ENCODE measurements around the gene DMRTC2. TPM values are rescaled to one million over a fixed set of nuclear protein-coding genes. Genes with fewer than 3 reads are reported as not detected.

The DMRTC2 gene
- total RNA-seq, 1 experiment from 2014 or later, result not detected

- Histone ChIP-seq H2AFZ (ENCODE audit: low read length) (no peak overlapping the region), H3K9me2 (replicated peaks; ENCODE audit: low read length) (no peaks in the 10 kb centered on the region), H3K4me3 (ENCODE audit: low read length) (peak overlapping the region; percentile 99), H3K4me2 (ENCODE audit: low read length) (peak overlapping the region; percentile 98), H3K36me3 (ENCODE audit: low read depth, low read length) (peaks cover 53% of the 10 kb centered on the region), H3K4me1 (ENCODE audit: insufficient read depth, low read length) (peaks cover 30% of the 10 kb centered on the region), H3K79me2 (ENCODE audit: low read length) (peaks cover 63% of the 10 kb centered on the region), H3K9ac (ENCODE audit: low read length) (peak overlapping the region; percentile 100; the same call in 1 of the 2 replicates), H3F3A (ENCODE audit: low read length, unreplicated experiment) (no peaks in the 10 kb centered on the region), H3K27ac (ENCODE audit: low read length) (no peak overlapping the region), H3K9me3 (ENCODE audit: low read length) (no peaks in the 10 kb centered on the region), H4K20me1 (ENCODE audit: low read length) (peaks cover 52% of the 10 kb centered on the region), H3K27me3 (ENCODE audit: low read length) (no peaks in the 10 kb centered on the region)
- TF ChIP-seq EZH2 (IDR thresholded peaks at IDR 0.05; ENCODE audit: low read length, unreplicated experiment), result no peak
- no peak for TF ChIP-seq CTCF (conservative IDR thresholded peaks at IDR 0.05; ENCODE audit: low read depth, low read length)
- TF ChIP-seq EZH2phosphoT487 (IDR thresholded peaks at IDR 0.05; ENCODE audit: borderline replicate concordance, low read length), result no peak
- BruUV-seq (replicated peaks), result no TSS peak
- intact Hi-C loops (cut with micrococcal nuclease), result no loop called here
- CTCF ChIA-PET, result no interaction called here
- POLR2A ChIA-PET (ENCODE audit: unreplicated experiment), result interaction anchor here (0.5 kb wide), 1 partner anchor 95 kb away, joined by 3 read pairs; no protein-coding TSS in a partner anchor
- no peak for ATAC-seq
- no peak for DNase-seq
Measured at GRCh38 chr19:41862445-41862986, 17.7 kb downstream of the DMRTC2 start.

GRCh38 chr19:41863209-41863931, 18.5 kb downstream of the DMRTC2 start:
- BruUV-seq (replicated peaks), result no TSS peak
- peaks cover 70% of the 10 kb centered on the region for H3K79me2 ChIP-seq (ENCODE audit: low read length)
- DNase-seq (no peak), ATAC-seq (no peak)
- peaks cover 30% of the 10 kb centered on the region for H3K4me1 ChIP-seq (ENCODE audit: insufficient read depth, low read length)
- no peak overlapping the region for H3K9ac ChIP-seq (ENCODE audit: low read length)
- CTCF ChIA-PET, result no interaction called here
- intact Hi-C loops (cut with micrococcal nuclease), result no loop called here
- no peaks in the 10 kb centered on the region for H3F3A ChIP-seq (ENCODE audit: low read length, unreplicated experiment)
- no peak overlapping the region for H3K27ac ChIP-seq (ENCODE audit: low read length)
- no peak overlapping the region for H2AFZ ChIP-seq (ENCODE audit: low read length)
- H3K36me3 ChIP-seq (ENCODE audit: low read depth, low read length), result peaks cover 60% of the 10 kb centered on the region
- peak overlapping the region; percentile 98; the same call in 1 of the 2 replicates for H3K4me2 ChIP-seq (ENCODE audit: low read length)
- H3K9me3 ChIP-seq (ENCODE audit: low read length), result no peaks in the 10 kb centered on the region
- POLR2A ChIA-PET (ENCODE audit: unreplicated experiment), result no interaction called here
- H3K27me3 ChIP-seq (ENCODE audit: low read length), result no peaks in the 10 kb centered on the region
- no peaks in the 10 kb centered on the region for H3K9me2 ChIP-seq (replicated peaks; ENCODE audit: low read length)
- 0 out of 2 replicates have a peak overlapping the region, but pooled peaks have one; percentile 99 for H3K4me3 ChIP-seq (ENCODE audit: low read length)
- TF ChIP-seq EZH2phosphoT487 (IDR thresholded peaks at IDR 0.05; ENCODE audit: borderline replicate concordance, low read length), result no peak
- TF ChIP-seq EZH2 (IDR thresholded peaks at IDR 0.05; ENCODE audit: low read length, unreplicated experiment), result no peak
- no peak for TF ChIP-seq CTCF (conservative IDR thresholded peaks at IDR 0.05; ENCODE audit: low read depth, low read length)
- peaks cover 60% of the 10 kb centered on the region for H4K20me1 ChIP-seq (ENCODE audit: low read length)

- Histone ChIP-seq H3K27me3 (ENCODE audit: low read length) (no peaks in the 10 kb centered on the region), H2AFZ (ENCODE audit: low read length) (no peak overlapping the region), H3K4me2 (ENCODE audit: low read length) (no peak overlapping the region), H3K27ac (ENCODE audit: low read length) (no peak overlapping the region), H3K9me3 (ENCODE audit: low read length) (no peaks in the 10 kb centered on the region), H3F3A (ENCODE audit: low read length, unreplicated experiment) (no peaks in the 10 kb centered on the region), H3K4me1 (ENCODE audit: insufficient read depth, low read length) (peaks cover 25% of the 10 kb centered on the region), H3K4me3 (ENCODE audit: low read length) (no peak overlapping the region), H3K79me2 (ENCODE audit: low read length) (peaks cover 70% of the 10 kb centered on the region), H4K20me1 (ENCODE audit: low read length) (peaks cover 69% of the 10 kb centered on the region), H3K36me3 (ENCODE audit: low read depth, low read length) (peaks cover 69% of the 10 kb centered on the region), H3K9me2 (replicated peaks; ENCODE audit: low read length) (no peaks in the 10 kb centered on the region), H3K9ac (ENCODE audit: low read length) (no peak overlapping the region)
- DNase-seq (no peak), ATAC-seq (no peak)
- TF ChIP-seq EZH2 (IDR thresholded peaks at IDR 0.05; ENCODE audit: low read length, unreplicated experiment) (no peak), CTCF (conservative IDR thresholded peaks at IDR 0.05; ENCODE audit: low read depth, low read length) (no peak), EZH2phosphoT487 (IDR thresholded peaks at IDR 0.05; ENCODE audit: borderline replicate concordance, low read length) (no peak)
- ChIA-PET POLR2A (ENCODE audit: unreplicated experiment) (no interaction called here), CTCF (no interaction called here)
- no TSS peak for BruUV-seq (replicated peaks)
- intact Hi-C loops (cut with micrococcal nuclease), result no loop called here
Measured at GRCh38 chr19:41864374-41864773, 19.5 kb downstream of the DMRTC2 start.
